ENCODE data around the gene FAM89B.
A peak's percentile ranks its signal among the peaks of the same experiment; 100 is the strongest.
"Not testable (repeated sequence)": the region's sequence is repeated elsewhere in the genome, so short reads cannot be mapped to it uniquely, and the experiment has no call there.

Gene FAM89B

DNA sequence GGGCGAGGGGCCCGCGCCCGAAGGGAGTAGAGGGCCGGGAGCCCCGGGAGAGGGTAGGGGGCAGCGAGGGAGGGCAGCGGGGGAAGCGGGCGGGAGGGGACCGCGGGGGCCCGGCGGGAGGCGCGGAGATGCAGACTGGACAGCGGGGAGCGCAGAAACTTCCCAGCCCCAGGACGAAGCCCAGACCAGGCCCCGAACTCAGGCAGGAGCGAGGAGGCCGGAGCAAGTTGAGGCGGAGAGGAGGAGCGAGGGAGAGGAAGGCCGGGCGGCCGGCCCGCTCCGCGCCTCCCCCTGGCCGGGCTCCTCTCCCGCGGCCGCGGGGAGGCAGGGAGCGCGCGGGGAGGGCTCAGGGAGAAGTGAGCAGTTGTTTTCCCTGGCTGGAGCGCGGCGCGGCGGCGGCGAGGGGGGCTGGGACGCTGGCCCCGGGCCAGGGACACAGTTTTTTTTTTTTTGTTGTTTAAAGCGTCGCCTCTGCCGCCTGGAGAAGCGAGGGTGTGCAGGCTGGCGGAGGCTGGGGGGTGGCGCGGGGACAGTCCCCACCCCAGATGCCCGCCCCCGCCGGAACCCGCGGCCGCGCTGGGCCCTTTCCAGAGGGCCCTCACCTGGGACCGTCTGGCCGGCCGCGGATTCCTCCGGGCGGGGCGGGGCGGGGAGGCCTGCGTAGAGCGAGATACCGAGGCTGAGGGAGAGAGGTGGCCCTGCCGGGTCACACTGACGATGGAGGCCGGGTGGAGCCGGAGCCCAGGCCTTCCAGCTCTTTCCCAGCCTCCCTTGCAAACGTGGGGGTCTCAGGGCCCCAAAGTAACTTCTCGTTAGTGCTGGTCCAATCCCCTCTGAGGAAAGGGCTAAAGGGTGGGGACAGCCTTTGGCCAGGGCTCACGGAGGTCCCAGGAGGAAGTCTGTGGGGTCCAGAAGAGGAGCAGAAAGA, 14.1 kb upstream of the FAM89B start, which contains the start of gene LTBP3:
TSS of gene LTBP3 (minus strand) at position 358 of the 928 bp plus-strand sequence. CDS start 400 bp downstream, outside the sequence.
- peak within 1 kb of the TSS; percentile 50; the same call in 1 of the 2 replicates for H3K4me3 ChIP-seq (ENCODE audit: low read length)
- H3K9me3 ChIP-seq (ENCODE audit: control insufficient read depth, insufficient read depth, low read length) = no peaks in the 10 kb centered on the region
- H3K27me3 ChIP-seq (ENCODE audit: control insufficient read depth, insufficient read depth, low read length) = no peaks in the 10 kb centered on the region; the same call in 1 of the 2 replicates
- H3K36me3 ChIP-seq (ENCODE audit: control insufficient read depth, insufficient read depth, low read length) = no peaks in the 10 kb centered on the region
- peaks cover 14% of the 10 kb centered on the region for H3K4me1 ChIP-seq (ENCODE audit: control insufficient read depth, insufficient read depth, low read length)
- DNase-seq (ENCODE audit: low read depth, low spot score) = no peak
- no peak within 1 kb of the TSS for H3K27ac ChIP-seq (ENCODE audit: low read length)
- no CpG with 5 or more reads among the region's 79 CpGs for WGBS (ENCODE audit: insufficient coverage, insufficient read length)

DNA sequence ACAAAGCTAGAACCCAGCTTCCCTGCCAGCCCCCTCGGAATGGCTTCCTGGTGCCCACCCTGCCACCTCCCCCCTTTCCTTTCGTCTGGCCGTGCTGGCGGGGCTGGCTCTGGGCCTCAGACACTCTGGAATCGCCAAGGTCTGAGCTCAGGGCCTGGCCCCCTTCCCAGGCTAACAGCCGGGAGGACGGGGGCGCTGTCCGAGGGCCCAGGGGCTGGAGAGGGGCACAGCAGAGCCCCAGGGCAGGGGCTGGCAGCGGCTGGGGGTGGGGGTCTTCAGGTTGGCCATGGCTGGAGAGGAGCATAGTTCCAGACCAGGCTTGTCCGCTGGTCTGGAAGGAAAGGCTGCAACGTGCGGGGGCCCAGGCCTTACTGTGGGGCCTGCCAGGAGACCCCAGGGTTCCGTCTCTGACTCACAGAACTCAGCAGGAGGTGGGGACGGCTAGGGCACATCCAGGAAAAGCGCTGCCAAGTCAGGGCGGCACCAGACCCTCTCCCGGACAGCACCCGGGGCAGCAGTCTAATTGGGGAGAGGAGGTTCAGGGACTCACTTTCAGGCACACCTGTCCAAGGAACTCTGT, 13.3 kb upstream of the FAM89B start:
- Histone ChIP-seq H3K27me3 (ENCODE audit: control insufficient read depth, insufficient read depth, low read length) (no peaks in the 10 kb centered on the region; the same call in 1 of the 2 replicates), H3K4me3 (ENCODE audit: low read length) (no peak overlapping the region; the same call in 1 of the 2 replicates)

GRCh38 chr11:65559535-65559934, 12.8 kb upstream of the FAM89B start:
- H3K27ac ChIP-seq (ENCODE audit: low read length) = no peak overlapping the region
- H3K4me3 ChIP-seq (ENCODE audit: low read length) = no peak overlapping the region
- WGBS (ENCODE audit: insufficient coverage, insufficient read length) = no CpG with 5 or more reads among the region's 5 CpGs
- H3K9me3 ChIP-seq (ENCODE audit: control insufficient read depth, insufficient read depth, low read length) = no peaks in the 10 kb centered on the region
- no peaks in the 10 kb centered on the region; the same call in 1 of the 2 replicates for H3K27me3 ChIP-seq (ENCODE audit: control insufficient read depth, insufficient read depth, low read length)
- DNase-seq (ENCODE audit: low read depth, low spot score) = no peak
- H3K4me1 ChIP-seq (ENCODE audit: control insufficient read depth, insufficient read depth, low read length) = peaks cover 13% of the 10 kb centered on the region
- H3K36me3 ChIP-seq (ENCODE audit: control insufficient read depth, insufficient read depth, low read length) = no peaks in the 10 kb centered on the region

More for the DNA sequence above, 13.3 kb upstream of the FAM89B start:
- no peak for DNase-seq (ENCODE audit: low read depth, low spot score)
- no peak overlapping the region for H3K27ac ChIP-seq (ENCODE audit: low read length)
- no peaks in the 10 kb centered on the region for H3K36me3 ChIP-seq (ENCODE audit: control insufficient read depth, insufficient read depth, low read length)
- no peaks in the 10 kb centered on the region for H3K9me3 ChIP-seq (ENCODE audit: control insufficient read depth, insufficient read depth, low read length)
- H3K4me1 ChIP-seq (ENCODE audit: control insufficient read depth, insufficient read depth, low read length) = peaks cover 13% of the 10 kb centered on the region
- WGBS (ENCODE audit: insufficient coverage, insufficient read length) = no CpG with 5 or more reads among the region's 19 CpGs

- Histone ChIP-seq H3K36me3 (ENCODE audit: control insufficient read depth, insufficient read depth, low read length) (no peaks in the 10 kb centered on the region), H3K27me3 (ENCODE audit: control insufficient read depth, insufficient read depth, low read length) (no peaks in the 10 kb centered on the region; the same call in 1 of the 2 replicates), H3K4me1 (ENCODE audit: control insufficient read depth, insufficient read depth, low read length) (peaks cover 13% of the 10 kb centered on the region), H3K27ac (ENCODE audit: low read length) (no peak overlapping the region), H3K9me3 (ENCODE audit: control insufficient read depth, insufficient read depth, low read length) (no peaks in the 10 kb centered on the region), H3K4me3 (ENCODE audit: low read length) (no peak overlapping the region)
- no CpG with 5 or more reads among the region's 5 CpGs for WGBS (ENCODE audit: insufficient coverage, insufficient read length)
- DNase-seq (ENCODE audit: low read depth, low spot score) = no peak
Observed at GRCh38 chr11:65559951-65560537, 12.3 kb upstream of the FAM89B start.

DNA sequence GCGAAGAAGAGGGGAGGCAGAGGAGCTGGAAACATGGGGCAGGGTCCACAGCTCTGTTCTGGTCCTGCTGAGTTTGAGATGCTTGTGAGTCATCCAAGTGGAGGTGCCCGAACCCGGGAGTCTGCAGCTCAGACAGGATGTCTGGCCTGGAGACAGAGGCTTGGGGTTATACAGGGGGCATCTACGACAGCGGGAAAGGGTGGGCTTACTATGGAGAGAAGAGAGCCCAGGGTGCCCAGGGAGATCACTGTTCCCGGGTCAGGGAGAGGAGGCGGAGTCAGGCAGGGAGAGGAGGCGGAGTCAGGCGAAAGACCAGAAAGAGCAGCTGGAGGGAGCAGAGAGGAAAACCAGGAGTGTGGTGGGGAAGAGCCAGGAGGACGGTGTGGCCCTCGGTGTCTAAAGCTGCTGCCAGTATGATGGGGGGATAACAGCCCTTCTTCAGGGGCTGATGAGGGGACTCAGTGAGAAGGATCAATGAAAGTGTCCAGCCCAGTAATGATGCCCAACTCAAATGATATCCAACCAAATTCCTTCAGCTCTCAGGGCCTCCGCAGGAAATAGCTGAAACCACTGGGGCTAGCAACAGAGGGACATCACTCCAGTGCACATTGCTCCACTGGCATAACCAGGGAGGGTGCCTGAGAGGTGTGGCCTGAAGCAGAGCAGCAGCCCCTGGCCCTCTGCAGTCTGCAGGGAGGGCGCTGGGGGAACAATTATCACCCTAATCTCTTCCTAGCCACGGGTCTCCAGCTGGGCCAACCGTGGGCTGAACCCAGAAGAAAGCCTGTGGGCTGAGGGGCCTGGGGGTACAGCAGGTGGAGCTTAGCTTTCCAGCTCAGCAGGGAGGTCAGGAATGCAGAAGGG, 11.6 kb upstream of the FAM89B start:
- no peaks in the 10 kb centered on the region; the same call in 1 of the 2 replicates for H3K27me3 ChIP-seq (ENCODE audit: control insufficient read depth, insufficient read depth, low read length)
- DNase-seq (ENCODE audit: low read depth, low spot score) = no peak
- H3K36me3 ChIP-seq (ENCODE audit: control insufficient read depth, insufficient read depth, low read length) = no peaks in the 10 kb centered on the region
- WGBS (ENCODE audit: insufficient coverage, insufficient read length) = no CpG with 5 or more reads among the region's 15 CpGs
- peaks cover 13% of the 10 kb centered on the region for H3K4me1 ChIP-seq (ENCODE audit: control insufficient read depth, insufficient read depth, low read length)
- no peaks in the 10 kb centered on the region for H3K9me3 ChIP-seq (ENCODE audit: control insufficient read depth, insufficient read depth, low read length)
- H3K4me3 ChIP-seq (ENCODE audit: low read length) = no peak overlapping the region
- H3K27ac ChIP-seq (ENCODE audit: low read length) = no peak overlapping the region

DNA sequence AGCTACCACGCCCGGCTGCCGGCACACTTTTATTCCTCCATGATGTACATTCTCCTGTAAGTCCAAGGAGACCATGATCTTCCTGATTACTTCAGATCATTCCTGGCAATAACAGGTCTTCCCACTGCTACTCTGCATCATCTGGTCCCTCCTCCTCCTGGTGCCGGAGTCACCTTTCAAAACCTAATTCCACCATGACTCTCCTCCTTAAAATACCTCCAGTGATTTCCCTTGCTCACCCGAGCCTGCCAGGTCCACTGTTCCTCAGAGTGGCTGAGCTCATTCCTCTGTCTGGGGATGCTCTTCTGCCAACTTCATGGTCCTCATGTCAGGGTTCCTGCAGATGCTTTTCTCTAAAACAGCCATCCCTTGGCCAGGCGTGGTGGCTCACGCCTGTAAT, 10.3 kb upstream of the FAM89B start:
- DNase-seq (ENCODE audit: low read depth, low spot score) = no peak
- H3K27ac ChIP-seq (ENCODE audit: low read length) = no peak overlapping the region
- no peaks in the 10 kb centered on the region; the same call in 1 of the 2 replicates for H3K27me3 ChIP-seq (ENCODE audit: control insufficient read depth, insufficient read depth, low read length)
- no peak overlapping the region for H3K4me3 ChIP-seq (ENCODE audit: low read length)
- peaks cover 12% of the 10 kb centered on the region for H3K4me1 ChIP-seq (ENCODE audit: control insufficient read depth, insufficient read depth, low read length)
- H3K36me3 ChIP-seq (ENCODE audit: control insufficient read depth, insufficient read depth, low read length) = no peaks in the 10 kb centered on the region
- WGBS (ENCODE audit: insufficient coverage, insufficient read length) = no CpG with 5 or more reads among the region's 7 CpGs
- H3K9me3 ChIP-seq (ENCODE audit: control insufficient read depth, insufficient read depth, low read length) = no peaks in the 10 kb centered on the region

DNA sequence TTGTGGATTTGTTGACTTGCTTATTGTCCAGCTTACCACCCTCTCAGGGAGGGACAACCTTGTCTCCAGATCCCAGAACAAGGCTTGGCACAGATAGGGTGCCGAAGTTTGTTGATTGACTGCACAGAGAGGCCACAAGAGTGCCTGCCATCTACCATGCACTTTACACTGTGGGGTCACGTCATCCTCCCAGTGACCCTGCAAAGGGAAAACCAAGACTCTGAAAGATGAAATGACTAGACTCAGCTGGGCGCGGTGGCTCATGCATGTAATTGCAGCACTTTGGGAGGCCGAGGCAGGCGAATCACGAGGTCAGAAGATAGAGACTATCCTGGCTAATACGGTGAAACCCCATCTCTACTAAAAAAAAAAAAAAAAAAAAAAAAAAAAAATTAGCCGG, 9.6 kb upstream of the FAM89B start:
- WGBS (ENCODE audit: insufficient coverage, insufficient read length) = no CpG with 5 or more reads among the region's 9 CpGs
- no peak for DNase-seq (ENCODE audit: low read depth, low spot score)
- Histone ChIP-seq H3K9me3 (ENCODE audit: control insufficient read depth, insufficient read depth, low read length) (no peaks in the 10 kb centered on the region), H3K27ac (ENCODE audit: low read length) (no peak overlapping the region), H3K4me1 (ENCODE audit: control insufficient read depth, insufficient read depth, low read length) (peaks cover 12% of the 10 kb centered on the region), H3K27me3 (ENCODE audit: control insufficient read depth, insufficient read depth, low read length) (no peaks in the 10 kb centered on the region), H3K4me3 (ENCODE audit: low read length) (no peak overlapping the region), H3K36me3 (ENCODE audit: control insufficient read depth, insufficient read depth, low read length) (no peaks in the 10 kb centered on the region)

DNA sequence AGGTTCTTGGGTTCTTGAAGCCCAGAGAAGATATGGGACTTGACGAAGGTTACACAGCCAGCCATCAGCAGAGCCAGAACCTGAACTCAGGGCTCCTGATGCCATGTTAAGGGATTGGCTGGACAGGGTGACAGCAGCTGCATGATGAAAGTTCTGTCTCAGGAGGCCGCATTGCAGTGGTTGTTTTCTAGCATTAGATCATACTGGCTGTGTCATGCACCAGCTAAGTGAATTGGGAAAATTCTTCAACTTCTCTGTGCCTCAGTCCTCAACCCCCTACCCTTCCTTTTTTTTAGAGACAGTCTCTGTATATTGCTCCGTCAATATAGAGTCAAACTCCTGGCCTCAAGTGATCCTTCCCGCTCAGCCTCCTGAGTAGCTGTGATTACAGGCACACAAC, 8.7 kb upstream of the FAM89B start:
- Histone ChIP-seq H3K36me3 (ENCODE audit: control insufficient read depth, insufficient read depth, low read length) (no peaks in the 10 kb centered on the region), H3K27ac (ENCODE audit: low read length) (no peak overlapping the region), H3K4me1 (ENCODE audit: control insufficient read depth, insufficient read depth, low read length) (peaks cover 12% of the 10 kb centered on the region), H3K4me3 (ENCODE audit: low read length) (no peak overlapping the region), H3K27me3 (ENCODE audit: control insufficient read depth, insufficient read depth, low read length) (no peaks in the 10 kb centered on the region), H3K9me3 (ENCODE audit: control insufficient read depth, insufficient read depth, low read length) (no peaks in the 10 kb centered on the region)
- DNase-seq (ENCODE audit: low read depth, low spot score) = no peak
- no CpG with 5 or more reads among the region's 4 CpGs for WGBS (ENCODE audit: insufficient coverage, insufficient read length)

- no CpG with 5 or more reads among the region's 12 CpGs for WGBS (ENCODE audit: insufficient coverage, insufficient read length)
- not testable (repeated sequence) for H3K4me1 ChIP-seq (ENCODE audit: control insufficient read depth, insufficient read depth, low read length)
Observed at GRCh38 chr11:65564879-65565559, 7.3 kb upstream of the FAM89B start.

More at GRCh38 chr11:65564879-65565559, 7.3 kb upstream of the FAM89B start:
- not testable (repeated sequence) for H3K27ac ChIP-seq (ENCODE audit: low read length); H3K9me3 ChIP-seq (ENCODE audit: control insufficient read depth, insufficient read depth, low read length); H3K36me3 ChIP-seq (ENCODE audit: control insufficient read depth, insufficient read depth, low read length); DNase-seq (ENCODE audit: low read depth, low spot score); H3K4me3 ChIP-seq (ENCODE audit: low read length); H3K27me3 ChIP-seq (ENCODE audit: control insufficient read depth, insufficient read depth, low read length)
